ENCODE measurements around the gene GDAP2.

The GDAP2 gene

GRCh38 chr1:117834416-117834815 lies 95.0 kb downstream of the GDAP2 start:
- H3K27me3 Mint-ChIP-seq = no peaks in the 10 kb centered on the region
- no peaks in the 10 kb centered on the region for H3K4me1 Mint-ChIP-seq
- no peak overlapping the region for H3K27ac Mint-ChIP-seq
- no peak overlapping the region for H3K4me3 Mint-ChIP-seq
- no peak for DNase-seq
- ATAC-seq = no peak
- H3K9me3 Mint-ChIP-seq = peaks cover 13 to 25% of the 10 kb centered on the region in 2 donors

DNA sequence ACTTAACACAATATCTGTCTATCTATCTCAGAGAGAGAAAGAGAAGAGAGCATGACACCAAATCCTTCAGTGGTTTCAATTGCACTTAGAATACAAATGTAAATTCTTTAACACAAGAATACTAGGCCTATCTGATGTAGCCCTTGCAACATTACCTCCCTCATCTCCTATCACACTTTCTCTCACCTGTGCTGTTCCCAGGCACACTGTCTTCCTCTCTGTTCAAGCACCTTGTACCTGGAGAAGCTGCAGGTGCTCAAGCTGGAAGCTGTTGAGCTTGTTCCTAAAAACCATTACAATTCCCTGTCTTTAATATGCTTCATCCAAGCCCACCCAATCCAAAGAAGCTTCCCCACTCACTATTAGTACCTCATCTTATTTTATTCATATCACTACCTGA lies 97.0 kb downstream of the GDAP2 start:
- H3K9me3 Mint-ChIP-seq = peaks cover 13 to 25% of the 10 kb centered on the region in 2 donors
- no peak overlapping the region for H3K27ac Mint-ChIP-seq
- ATAC-seq = no peak
- H3K4me3 Mint-ChIP-seq = no peak overlapping the region
- no peaks in the 10 kb centered on the region for H3K27me3 Mint-ChIP-seq
- no peaks in the 10 kb centered on the region for H3K4me1 Mint-ChIP-seq
- no peak for DNase-seq

DNA sequence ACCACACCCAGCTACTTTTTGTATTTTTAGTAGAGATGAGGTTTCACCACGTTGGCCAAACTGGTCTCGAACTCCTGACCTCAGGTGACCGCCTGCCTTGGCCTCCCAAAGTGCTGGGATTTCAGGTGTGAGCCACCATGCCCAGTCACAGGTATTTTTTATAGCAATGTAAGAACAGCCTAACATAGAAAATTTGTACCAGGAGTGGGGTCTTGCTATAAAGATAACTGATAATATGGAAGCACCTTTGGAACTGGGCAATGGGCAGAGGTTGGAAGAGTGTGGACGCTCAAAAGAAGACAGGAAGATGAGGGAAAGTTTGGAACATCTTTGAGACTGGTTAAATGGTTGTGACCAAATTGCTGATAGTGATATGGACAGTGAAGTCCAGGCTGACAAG lies 99.2 kb downstream of the GDAP2 start:
- Mint-ChIP-seq H3K4me3 (no peak overlapping the region), H3K9me3 (peaks cover 13 to 25% of the 10 kb centered on the region in 2 donors), H3K4me1 (peaks cover 8% of the 10 kb centered on the region), H3K27me3 (peaks cover 21% of the 10 kb centered on the region), H3K27ac (no peak overlapping the region)
- DNase-seq = no peak
- no peak for ATAC-seq

DNA sequence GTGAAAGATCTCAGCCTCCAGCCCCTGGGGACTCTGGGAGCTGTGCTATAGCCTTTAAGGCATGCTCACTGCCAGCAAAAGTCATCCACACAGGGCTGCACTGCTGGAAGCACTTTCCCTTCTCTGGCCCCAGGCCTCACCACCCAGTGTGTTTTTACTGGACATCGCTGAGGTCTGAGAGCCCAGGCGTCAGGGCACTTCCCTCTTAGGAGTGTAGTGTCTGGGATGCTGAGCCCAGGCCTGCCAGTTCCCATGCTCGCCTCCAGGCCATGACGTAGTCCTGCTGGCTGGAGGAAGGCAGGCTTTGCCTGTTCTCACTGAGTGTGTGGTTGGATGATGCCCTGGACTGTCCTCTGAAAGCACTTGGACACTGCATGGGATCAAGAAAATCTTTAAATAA lies 101.2 kb downstream of the GDAP2 start:
- Mint-ChIP-seq H3K9me3 (peaks cover 13 to 26% of the 10 kb centered on the region in 2 donors), H3K27ac (no peak overlapping the region), H3K4me1 (peaks cover 8% of the 10 kb centered on the region), H3K27me3 (peaks cover 38% of the 10 kb centered on the region), H3K4me3 (no peak overlapping the region)
- ATAC-seq (no peak), DNase-seq (no peak)

DNA sequence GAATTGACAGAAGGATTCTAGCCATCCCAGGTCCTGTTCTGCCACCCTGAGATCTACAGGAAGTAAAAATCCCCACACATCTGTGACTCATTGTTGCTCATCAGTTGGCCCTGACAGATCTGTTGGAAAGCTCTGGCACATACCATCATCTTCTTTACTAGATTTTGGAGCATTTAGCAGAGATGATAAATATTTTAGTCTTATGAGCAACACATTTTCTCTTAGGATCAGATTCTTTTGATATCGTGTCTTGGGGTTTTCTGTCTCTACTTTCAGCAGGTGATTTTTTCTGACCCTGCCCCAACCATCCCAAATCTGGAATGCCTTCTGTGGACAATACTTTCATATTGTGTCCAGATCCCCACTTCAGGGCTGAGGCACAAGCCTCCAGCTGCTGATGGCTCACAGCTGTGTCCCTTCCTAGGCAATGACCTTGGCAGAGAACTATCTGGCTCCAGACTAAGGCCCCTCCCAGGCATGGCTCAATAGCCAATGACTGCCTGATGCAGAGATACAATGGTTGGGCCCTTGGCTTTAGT lies 102.8 kb downstream of the GDAP2 start:
- Mint-ChIP-seq H3K27ac (peak overlapping the region in 1 of 2 donors; percentile 85), H3K27me3 (peaks cover 44% of the 10 kb centered on the region), H3K4me1 (peaks cover 8% of the 10 kb centered on the region), H3K4me3 (no peak overlapping the region), H3K9me3 (peaks cover 7 to 22% of the 10 kb centered on the region in 2 donors)
- no peak for DNase-seq
- ATAC-seq = peak; percentile 72

- no peak for DNase-seq
- Mint-ChIP-seq H3K27ac (no peak overlapping the region), H3K4me1 (peaks cover 8% of the 10 kb centered on the region), H3K27me3 (peaks cover 44% of the 10 kb centered on the region), H3K4me3 (no peak overlapping the region), H3K9me3 (peaks cover 7 to 27% of the 10 kb centered on the region in 2 donors)
- no peak for ATAC-seq
Observed at GRCh38 chr1:117826119-117826518, 103.3 kb downstream of the GDAP2 start.

DNA sequence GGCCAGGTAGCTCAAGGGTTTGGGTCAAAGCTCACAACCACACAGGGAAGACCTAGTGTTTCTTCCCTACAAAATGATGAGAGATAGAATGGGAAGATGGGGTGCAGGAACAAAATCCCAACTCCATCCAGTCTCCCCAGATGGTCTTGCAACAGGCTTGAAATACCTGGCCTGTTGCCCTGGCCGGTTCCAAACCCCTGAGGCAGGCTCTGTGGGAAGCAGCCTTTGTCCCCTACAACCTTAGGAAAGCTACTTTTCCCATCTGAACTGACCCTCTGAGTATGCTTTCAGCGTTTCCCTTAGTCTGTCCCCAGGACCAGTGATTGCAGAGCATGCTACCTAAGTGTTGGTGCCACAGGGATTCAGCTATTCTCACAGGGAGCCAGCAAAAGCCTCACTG lies 104.0 kb downstream of the GDAP2 start:
- H3K4me1 Mint-ChIP-seq = peaks cover 8% of the 10 kb centered on the region
- H3K27me3 Mint-ChIP-seq = peaks cover 44% of the 10 kb centered on the region
- DNase-seq (no peak), ATAC-seq (no peak)
- peak overlapping the region in 1 of 2 donors; percentile 4 for H3K27ac Mint-ChIP-seq
- peaks cover 4 to 24% of the 10 kb centered on the region in 2 donors for H3K9me3 Mint-ChIP-seq
- H3K4me3 Mint-ChIP-seq = no peak overlapping the region

DNA sequence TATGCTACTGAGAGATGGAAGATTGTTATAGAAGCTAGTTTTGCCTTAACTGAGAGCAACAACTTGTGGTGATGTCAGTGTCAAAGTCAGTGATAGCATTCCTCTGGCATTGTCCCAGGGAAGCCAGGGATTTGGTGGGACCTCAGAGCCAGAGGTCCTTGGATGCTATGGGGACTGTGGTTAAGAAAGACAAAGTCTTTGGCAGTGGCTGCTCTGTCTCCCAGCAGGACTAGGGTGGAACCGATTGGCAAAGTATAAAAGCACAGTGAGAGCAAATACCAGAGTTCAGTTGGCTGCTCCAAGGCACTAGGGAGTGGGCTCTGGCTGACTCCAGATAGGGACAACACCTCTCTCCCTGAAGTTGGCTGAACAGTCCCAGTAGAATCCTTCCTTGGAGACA lies 104.8 kb downstream of the GDAP2 start:
- peaks cover 8% of the 10 kb centered on the region for H3K4me1 Mint-ChIP-seq
- H3K4me3 Mint-ChIP-seq = no peak overlapping the region

GRCh38 chr1:117821774-117822482 lies 107.5 kb downstream of the GDAP2 start:
- Mint-ChIP-seq H3K27me3 (peaks cover 41% of the 10 kb centered on the region), H3K4me3 (no peak overlapping the region), H3K9me3 (peaks cover 0 to 13% of the 10 kb centered on the region in 2 donors), H3K4me1 (peaks cover 8% of the 10 kb centered on the region), H3K27ac (no peak overlapping the region)
- DNase-seq = no peak
- no peak for ATAC-seq

More for the DNA sequence above, 104.8 kb downstream of the GDAP2 start:
- no peak for DNase-seq
- Mint-ChIP-seq H3K27me3 (peaks cover 44% of the 10 kb centered on the region), H3K27ac (no peak overlapping the region), H3K9me3 (peaks cover 0 to 16% of the 10 kb centered on the region in 2 donors)
- ATAC-seq = no peak

DNA sequence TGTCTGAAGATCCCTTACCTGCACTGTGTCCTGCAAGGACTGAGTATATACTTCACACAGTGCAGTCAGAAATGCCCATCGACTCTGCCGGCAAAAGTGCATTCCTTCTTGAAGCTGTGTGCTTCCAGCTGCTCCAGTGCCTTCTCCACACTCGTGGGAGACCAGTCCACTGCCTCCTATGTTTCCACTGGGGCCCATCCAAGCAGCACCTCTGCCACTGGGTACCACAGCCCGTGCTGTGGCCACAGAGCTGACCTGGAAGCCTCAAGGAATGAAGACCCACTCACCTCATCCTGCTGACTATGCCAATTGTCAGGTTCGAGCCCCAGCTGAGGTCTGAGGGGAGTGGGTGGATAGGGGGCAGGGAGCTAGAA lies 108.1 kb downstream of the GDAP2 start:
- Mint-ChIP-seq H3K4me1 (peaks cover 5% of the 10 kb centered on the region), H3K27ac (no peak overlapping the region), H3K27me3 (peaks cover 35% of the 10 kb centered on the region), H3K9me3 (peaks cover 0 to 13% of the 10 kb centered on the region in 2 donors), H3K4me3 (no peak overlapping the region)
- DNase-seq (no peak), ATAC-seq (no peak)

DNA sequence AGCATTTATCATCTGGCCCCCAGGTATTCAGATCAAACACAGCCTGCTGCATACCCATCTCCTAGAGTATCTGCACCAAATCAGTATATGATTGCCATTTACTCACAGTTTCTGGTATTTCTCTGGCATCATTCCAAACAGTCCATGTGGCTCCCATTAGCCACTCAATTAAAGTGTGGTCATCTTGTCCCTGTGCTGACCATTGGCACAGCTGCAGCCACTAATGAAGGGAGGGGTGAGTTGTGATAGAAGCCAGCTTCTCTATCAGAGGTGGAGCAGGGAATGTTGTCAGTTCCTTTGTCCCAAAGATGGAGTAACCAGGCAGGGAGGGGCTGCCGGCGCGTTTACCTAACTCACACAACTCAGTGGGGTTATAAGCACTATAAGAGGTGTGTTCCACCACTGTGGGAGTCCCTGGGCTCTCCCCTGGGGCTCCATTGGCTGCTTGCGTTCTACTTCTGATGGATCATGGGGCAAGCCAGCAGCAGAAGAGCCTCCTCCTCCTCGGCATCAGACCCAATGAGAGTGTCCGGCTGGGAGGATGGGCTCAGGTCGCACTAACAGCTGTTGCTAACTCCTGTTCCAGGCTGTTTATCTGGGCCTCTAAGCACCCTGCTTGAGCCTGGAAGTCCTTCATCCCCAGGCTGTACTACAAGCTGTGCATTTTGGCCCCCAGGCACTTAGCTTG lies 108.6 kb downstream of the GDAP2 start:
- Mint-ChIP-seq H3K4me3 (no peak overlapping the region), H3K27me3 (peaks cover 30% of the 10 kb centered on the region), H3K27ac (peak overlapping the region in 1 of 2 donors; percentile 13), H3K9me3 (peaks cover 0 to 13% of the 10 kb centered on the region in 2 donors), H3K4me1 (peaks cover under 1% of the 10 kb centered on the region)
- DNase-seq = no peak
- no peak for ATAC-seq

DNA sequence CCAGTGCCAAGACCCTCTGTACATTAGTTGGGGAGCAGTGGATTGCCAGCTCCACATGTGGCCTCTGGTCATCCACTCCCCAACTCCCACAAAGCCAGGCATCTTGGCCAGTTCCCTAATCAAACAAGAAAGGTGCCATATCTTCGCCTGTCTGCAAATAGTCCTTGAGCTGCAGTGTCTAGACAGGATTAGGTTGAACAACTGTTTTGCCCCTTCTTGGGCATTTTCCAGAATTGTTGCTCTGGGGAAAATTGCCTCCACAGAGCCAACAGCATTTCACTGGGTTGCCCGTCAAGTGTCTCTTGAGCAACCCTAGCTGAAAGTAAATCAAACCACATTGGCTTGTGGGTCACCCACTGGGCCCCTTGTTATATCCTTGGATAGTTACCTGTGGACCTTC lies 109.3 kb downstream of the GDAP2 start:
- H3K4me1 Mint-ChIP-seq = no peaks in the 10 kb centered on the region

GRCh38 chr1:117819301-117819700 lies 110.1 kb downstream of the GDAP2 start:
- Mint-ChIP-seq H3K9me3 (peaks cover 0 to 13% of the 10 kb centered on the region in 2 donors), H3K27me3 (peaks cover 15% of the 10 kb centered on the region), H3K4me1 (no peaks in the 10 kb centered on the region), H3K4me3 (no peak overlapping the region), H3K27ac (no peak overlapping the region)
- ATAC-seq (no peak), DNase-seq (no peak)

More for the DNA sequence above, 109.3 kb downstream of the GDAP2 start:
- peaks cover 0 to 13% of the 10 kb centered on the region in 2 donors for H3K9me3 Mint-ChIP-seq
- H3K27ac Mint-ChIP-seq = no peak overlapping the region
- H3K27me3 Mint-ChIP-seq = peaks cover 22% of the 10 kb centered on the region
- ATAC-seq (no peak), DNase-seq (no peak)
- H3K4me3 Mint-ChIP-seq = no peak overlapping the region

GRCh38 chr1:117818456-117818855 lies 111.0 kb downstream of the GDAP2 start:
- peaks cover 12% of the 10 kb centered on the region for H3K27me3 Mint-ChIP-seq
- no peak overlapping the region for H3K27ac Mint-ChIP-seq
- H3K9me3 Mint-ChIP-seq = peaks cover 0 to 13% of the 10 kb centered on the region in 2 donors
- no peak overlapping the region for H3K4me3 Mint-ChIP-seq
- no peak for ATAC-seq
- DNase-seq = no peak
- no peaks in the 10 kb centered on the region for H3K4me1 Mint-ChIP-seq

DNA sequence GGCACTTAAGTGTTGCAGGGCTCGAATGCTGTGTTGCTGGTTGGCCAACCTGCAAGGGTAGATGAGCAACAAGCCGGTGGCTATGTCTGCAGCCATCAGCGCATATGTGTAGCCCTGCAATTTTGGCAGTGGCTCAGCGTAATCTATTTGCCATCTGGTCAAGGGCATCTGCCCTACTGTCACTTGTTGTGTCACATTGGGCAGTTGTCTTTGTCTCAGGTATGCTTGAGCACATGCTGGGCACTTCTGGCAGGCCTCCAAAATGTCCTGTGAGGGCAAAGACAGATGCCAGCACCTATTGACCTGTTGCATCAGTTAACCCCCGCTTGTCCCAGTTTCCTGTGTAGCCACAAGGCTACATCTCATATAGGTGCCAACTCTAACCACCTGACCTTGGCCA lies 111.8 kb downstream of the GDAP2 start:
- H3K27me3 Mint-ChIP-seq = peaks cover 10% of the 10 kb centered on the region
- no peak overlapping the region for H3K4me3 Mint-ChIP-seq
- no peak for DNase-seq
- H3K27ac Mint-ChIP-seq = no peak overlapping the region
- no peaks in the 10 kb centered on the region for H3K4me1 Mint-ChIP-seq
- no peak for ATAC-seq
- peaks cover 0 to 7% of the 10 kb centered on the region in 2 donors for H3K9me3 Mint-ChIP-seq

- Mint-ChIP-seq H3K27me3 (peaks cover 10% of the 10 kb centered on the region), H3K4me3 (no peak overlapping the region), H3K4me1 (no peaks in the 10 kb centered on the region), H3K27ac (no peak overlapping the region), H3K9me3 (no peaks in the 10 kb centered on the region)
- DNase-seq (no peak), ATAC-seq (no peak)
Observed at GRCh38 chr1:117815926-117816325, 113.5 kb downstream of the GDAP2 start.
